LoVo (cell line): ENCODE measurements around the gene MRPS24.
A peak's percentile ranks its signal among the peaks of the same experiment; 100 is the strongest.
"Not testable (repeated sequence)": the region's sequence is repeated elsewhere in the genome, so short reads cannot be mapped to it uniquely, and the experiment has no call there.

Source experiments
- DNase-seq: peaks from one replicate; pipeline ENCODE4 v3.0.0-alpha.2; 2016; ENCODE audit warnings: low spot score

The MRPS24 gene

DNA sequence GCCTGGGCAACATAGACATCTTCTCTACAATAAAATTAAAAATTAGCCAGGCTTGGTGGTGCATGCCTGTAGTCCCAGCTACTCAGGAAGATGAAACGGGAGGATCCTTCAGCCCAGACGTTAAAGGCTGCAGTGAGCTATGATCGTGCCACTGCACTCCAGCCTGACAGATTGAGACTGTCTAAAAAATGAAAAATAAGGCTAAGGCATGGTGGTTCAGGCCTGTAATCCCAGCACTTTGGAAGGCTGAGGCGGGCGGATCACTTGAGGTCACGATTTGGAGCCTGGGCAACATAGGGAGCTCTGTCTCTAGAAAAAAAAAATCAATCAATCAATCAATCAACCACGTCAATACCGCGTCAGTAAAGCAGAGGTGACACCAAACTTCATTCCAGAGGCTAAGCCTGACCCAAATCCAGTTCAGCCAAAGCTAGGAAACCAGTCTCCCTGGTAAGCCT is 31.1 kb downstream of the MRPS24 start:
- DNase-seq = no peak

GRCh38 chr7:43834463-43835251 is 34.7 kb downstream of the MRPS24 start:
- DNase-seq = peak; percentile 83

GRCh38 chr7:43830917-43831316 is 38.4 kb downstream of the MRPS24 start:
- DNase-seq = not testable (repeated sequence)

GRCh38 chr7:43825391-43825808 is 43.9 kb downstream of the MRPS24 start:
- no peak for DNase-seq

- peak; percentile 21 for DNase-seq
Observed at GRCh38 chr7:43824963-43825362, 44.4 kb downstream of the MRPS24 start.

DNA sequence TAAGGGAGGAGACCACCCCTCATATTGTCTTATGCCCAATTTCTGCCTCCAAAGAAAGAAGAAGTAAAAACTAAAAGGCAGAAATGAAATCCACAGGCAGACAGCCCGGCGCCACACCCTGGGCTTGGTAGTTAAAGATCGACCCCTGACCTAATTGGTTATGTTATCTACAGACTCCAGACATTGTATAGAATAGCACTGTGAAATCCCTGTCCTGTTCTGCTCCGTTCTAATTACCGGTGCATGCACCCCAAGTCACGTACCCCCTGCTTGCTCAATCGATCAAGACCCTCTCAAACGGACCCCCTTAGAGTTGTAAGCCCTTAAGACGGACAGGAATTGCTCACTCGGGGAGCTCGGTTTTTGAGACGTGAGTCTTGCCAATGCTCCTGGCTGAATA is 44.8 kb downstream of the MRPS24 start:
- DNase-seq = not testable (repeated sequence)

DNA sequence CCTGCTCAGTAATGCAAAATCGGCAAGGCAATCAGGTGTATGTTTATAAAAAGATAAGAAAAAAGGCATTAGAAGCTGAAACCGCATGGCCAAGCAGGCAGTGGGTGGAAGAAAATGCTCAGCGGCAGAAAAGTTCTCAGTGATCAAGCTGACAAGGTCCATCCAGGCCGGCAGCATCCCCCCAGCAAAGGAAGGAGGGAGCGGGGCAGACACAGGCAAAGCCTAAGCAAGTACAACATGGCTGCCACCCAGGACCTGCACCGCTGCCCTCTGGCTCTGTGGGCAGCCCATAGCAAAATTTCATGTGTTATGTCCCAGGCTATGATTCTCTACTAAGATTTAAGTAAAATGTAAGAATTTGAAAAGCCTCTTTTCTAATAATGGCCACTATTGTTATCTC is 45.4 kb downstream of the MRPS24 start:
- DNase-seq = peak; percentile 10

- DNase-seq = not testable (repeated sequence)
Observed at GRCh38 chr7:43823425-43823824, 45.9 kb downstream of the MRPS24 start.
